NB4 (cell line): ENCODE results near the gene SLC39A5.

Source experiments
- DNase-seq: peaks from one replicate; pipeline ENCODE4 v3.0.0; 2010; ENCODE audit warnings: low read depth
- H3K4me3 ChIP-seq: one replicate; pipeline ENCODE4 v1.5.1; 2011; ENCODE audit warnings: mild to moderate bottlenecking, low read depth, low read length, moderate library complexity
- CTCF ChIP-seq: IDR thresholded peaks from one replicate; pipeline ENCODE4 v1.5.1; 2012; ENCODE audit warnings: low read depth, low read length
- MYC ChIP-seq: IDR thresholded peaks from 2 replicates; pipeline ENCODE4 v1.6.1; 2011; ENCODE audit warnings: low read depth, low read length
- POLR2A ChIP-seq: IDR thresholded peaks from 2 replicates; pipeline ENCODE4 v1.6.1; 2011; ENCODE audit warnings: mild to moderate bottlenecking; ENCODE audit not compliant: insufficient read length; ENCODE audit errors: extremely low read depth
- TF ChIP-seq, protein P1 (sequence below): IDR thresholded peaks from 2 replicates; pipeline ENCODE4 v1.6.1; 2011; ENCODE audit warnings: low read depth, low read length

SLC39A5 gene

GRCh38 chr12:56221232-56221756, 8.6 kb upstream of the SLC39A5 start:
- DNase-seq, result no peak
- H3K4me3 ChIP-seq, result peak overlapping the region; percentile 85
- TF ChIP-seq POLR2A (no peak), MYC (no peak), CTCF (no peak)
- TF ChIP-seq, protein P1, sequence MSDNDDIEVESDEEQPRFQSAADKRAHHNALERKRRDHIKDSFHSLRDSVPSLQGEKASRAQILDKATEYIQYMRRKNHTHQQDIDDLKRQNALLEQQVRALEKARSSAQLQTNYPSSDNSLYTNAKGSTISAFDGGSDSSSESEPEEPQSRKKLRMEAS, result no peak

DNA sequence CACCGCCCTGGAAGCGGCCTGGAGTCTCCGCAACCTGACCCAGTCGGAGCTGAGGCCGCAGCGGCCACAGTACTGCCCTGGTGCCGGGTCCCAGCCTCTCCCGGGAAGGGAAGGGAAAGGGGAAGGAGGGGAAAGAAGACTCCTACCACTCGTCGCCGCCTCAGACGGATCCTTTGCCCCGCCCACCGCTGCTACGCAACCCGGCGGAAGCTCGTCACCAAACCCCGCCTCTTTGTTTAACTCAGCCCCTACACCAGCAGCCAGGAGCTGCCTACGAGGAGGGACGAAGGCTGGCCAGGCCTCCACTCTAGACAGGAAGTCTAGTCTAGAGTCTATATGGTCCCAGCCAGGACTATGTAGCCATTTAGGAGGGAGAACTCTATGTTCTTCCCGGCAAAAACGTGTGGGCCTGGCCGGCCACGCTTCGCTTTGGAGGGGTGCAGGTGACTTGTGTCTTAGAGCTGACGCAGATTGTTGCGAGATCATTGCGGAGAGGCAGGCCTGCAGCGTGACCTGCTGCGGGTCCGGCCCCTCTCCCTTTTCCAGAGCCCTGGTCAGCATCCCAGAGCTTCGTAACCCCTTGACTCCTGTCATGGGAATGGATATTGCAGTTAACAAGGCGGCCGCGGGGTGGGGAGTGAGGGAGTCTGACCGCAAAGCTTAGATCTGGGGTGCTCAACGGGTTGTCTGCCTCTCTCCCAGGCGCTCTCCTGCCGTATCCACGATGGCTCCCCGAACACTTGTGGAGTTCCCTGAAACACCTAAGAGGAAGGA, 7.9 kb upstream of the SLC39A5 start, which contains the start of gene RNF41:
TSS of gene RNF41 (minus strand) at position 166 of the 774 bp plus-strand sequence. CDS start 7,875 bp downstream, outside the sequence.
- TF ChIP-seq POLR2A (peak; percentile 89), CTCF (peak; percentile 7), MYC (peak; percentile 8; the same call in 1 of the 2 replicates)
- TF ChIP-seq, protein P1, result no peak
- peak within 1 kb of the TSS; percentile 85 for H3K4me3 ChIP-seq
- peak; percentile 98 for DNase-seq

GRCh38 chr12:56222531-56222895, 7.3 kb upstream of the SLC39A5 start:
- TF ChIP-seq CTCF (no peak), MYC (no peak), POLR2A (no peak)
- TF ChIP-seq, protein P1, result no peak
- no peak for DNase-seq
- H3K4me3 ChIP-seq, result peak overlapping the region; percentile 85

DNA sequence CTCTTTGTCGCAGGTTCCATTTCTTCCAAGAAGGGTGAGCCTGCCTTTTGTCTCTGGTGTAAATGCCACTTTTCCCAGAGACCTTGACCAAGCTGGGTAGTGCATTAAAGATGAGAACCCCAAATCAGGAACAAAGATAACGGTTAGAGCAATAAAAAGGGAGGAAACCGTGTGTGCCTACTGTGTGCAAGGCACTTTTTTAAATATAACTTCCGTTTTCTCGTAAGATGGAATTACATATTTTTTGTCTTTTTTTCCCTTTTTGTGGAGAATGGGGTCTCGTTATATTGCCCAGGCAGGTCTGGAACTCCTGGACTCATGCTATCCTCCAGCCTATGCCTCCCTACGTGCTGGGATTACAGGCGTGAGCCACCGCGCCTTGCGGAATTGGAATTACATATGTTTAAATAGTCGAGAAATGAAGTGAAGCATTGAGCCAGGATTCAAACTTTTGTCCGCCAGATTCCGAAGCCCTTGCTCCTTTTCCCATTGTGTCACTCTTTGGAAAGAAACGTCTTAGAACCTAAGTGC, 6.2 kb upstream of the SLC39A5 start:
- TF ChIP-seq, protein P1, result no peak
- TF ChIP-seq POLR2A (no peak), MYC (no peak), CTCF (no peak)
- peak overlapping the region; percentile 38 for H3K4me3 ChIP-seq
- no peak for DNase-seq

DNA sequence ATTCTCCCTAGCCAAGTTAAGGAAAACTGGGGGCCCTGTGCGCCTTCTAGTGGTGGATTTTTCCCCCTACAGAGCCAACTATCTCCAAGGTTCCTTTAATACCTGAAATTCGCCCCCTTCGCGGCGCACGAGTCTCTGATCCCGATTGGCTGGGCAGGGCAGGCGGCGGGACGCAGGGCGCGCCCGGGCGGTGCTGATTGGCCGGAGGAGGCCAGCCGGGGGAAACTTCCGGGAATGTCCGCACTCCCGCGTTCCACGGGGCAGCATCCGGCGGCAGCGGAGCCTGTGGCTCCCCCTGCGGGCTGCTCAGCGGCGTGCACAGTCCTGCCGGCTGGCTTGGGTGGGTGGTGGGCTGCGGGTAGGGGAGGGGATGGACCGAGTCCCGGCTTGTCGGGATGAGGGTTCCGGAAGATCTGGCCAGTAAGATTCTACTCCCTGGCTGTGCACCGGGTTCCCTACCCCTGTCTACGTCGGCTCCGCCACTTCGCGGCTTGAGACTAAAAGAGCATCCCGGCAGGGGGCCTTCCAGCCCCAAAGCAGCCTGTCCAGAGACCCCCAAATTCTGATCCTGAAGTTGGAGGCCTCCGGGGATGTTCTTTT, 5.6 kb upstream of the SLC39A5 start, which contains the start of gene NABP2:
TSS of gene NABP2 (plus strand) at position 241 of the 600 bp plus-strand sequence. CDS start 515 bp downstream, outside the sequence.
- DNase-seq, result peak; percentile 99
- TF ChIP-seq POLR2A (no peak), MYC (peak; percentile 79), CTCF (peak; percentile 66)
- TF ChIP-seq, protein P1, result peak; percentile 70
- H3K4me3 ChIP-seq, result peak within 1 kb of the TSS; percentile 92
